Right lobe of liver (tissue), 4 donors: ENCODE measurements around the gene DYNLRB1.

Source experiments
- POLR2A ChIP-seq: fragments of 450-650 bp; IDR thresholded peaks from one replicate; pipeline ENCODE4 v1.6.1; 2017; ENCODE audit warnings: antibody characterized with exemption, mild to moderate bottlenecking
- TF ChIP-seq, protein P1 (sequence below), 4 donors: fragments of 200-600 bp in 3 of 4; fragments of 450-650 bp in 1 of 4; IDR thresholded peaks; one replicate each; pipeline versions ENCODE4 v1.5.1 to v1.8.0; 2016 to 2022; ENCODE audit warnings: antibody characterized with exemption in 4 of 4, mild to moderate bottlenecking in 2 of 4
- donor health status: DM: no; HTN: no; CAD: no.
- donor health status: DM: no; HTN: no; CAD: no.
- donor health status: DM: no; HTN: yes; CAD: no.

GRCh38 chr20:34541917-34542316 is 25.7 kb downstream of the DYNLRB1 start:
- TF ChIP-seq, protein P1, sequence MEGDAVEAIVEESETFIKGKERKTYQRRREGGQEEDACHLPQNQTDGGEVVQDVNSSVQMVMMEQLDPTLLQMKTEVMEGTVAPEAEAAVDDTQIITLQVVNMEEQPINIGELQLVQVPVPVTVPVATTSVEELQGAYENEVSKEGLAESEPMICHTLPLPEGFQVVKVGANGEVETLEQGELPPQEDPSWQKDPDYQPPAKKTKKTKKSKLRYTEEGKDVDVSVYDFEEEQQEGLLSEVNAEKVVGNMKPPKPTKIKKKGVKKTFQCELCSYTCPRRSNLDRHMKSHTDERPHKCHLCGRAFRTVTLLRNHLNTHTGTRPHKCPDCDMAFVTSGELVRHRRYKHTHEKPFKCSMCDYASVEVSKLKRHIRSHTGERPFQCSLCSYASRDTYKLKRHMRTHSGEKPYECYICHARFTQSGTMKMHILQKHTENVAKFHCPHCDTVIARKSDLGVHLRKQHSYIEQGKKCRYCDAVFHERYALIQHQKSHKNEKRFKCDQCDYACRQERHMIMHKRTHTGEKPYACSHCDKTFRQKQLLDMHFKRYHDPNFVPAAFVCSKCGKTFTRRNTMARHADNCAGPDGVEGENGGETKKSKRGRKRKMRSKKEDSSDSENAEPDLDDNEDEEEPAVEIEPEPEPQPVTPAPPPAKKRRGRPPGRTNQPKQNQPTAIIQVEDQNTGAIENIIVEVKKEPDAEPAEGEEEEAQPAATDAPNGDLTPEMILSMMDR (IDR thresholded peaks at IDR 0.05): no peak
- TF ChIP-seq POLR2A: no peak
